ENCODE measurements around the gene FILIP1L.

Gene FILIP1L

DNA sequence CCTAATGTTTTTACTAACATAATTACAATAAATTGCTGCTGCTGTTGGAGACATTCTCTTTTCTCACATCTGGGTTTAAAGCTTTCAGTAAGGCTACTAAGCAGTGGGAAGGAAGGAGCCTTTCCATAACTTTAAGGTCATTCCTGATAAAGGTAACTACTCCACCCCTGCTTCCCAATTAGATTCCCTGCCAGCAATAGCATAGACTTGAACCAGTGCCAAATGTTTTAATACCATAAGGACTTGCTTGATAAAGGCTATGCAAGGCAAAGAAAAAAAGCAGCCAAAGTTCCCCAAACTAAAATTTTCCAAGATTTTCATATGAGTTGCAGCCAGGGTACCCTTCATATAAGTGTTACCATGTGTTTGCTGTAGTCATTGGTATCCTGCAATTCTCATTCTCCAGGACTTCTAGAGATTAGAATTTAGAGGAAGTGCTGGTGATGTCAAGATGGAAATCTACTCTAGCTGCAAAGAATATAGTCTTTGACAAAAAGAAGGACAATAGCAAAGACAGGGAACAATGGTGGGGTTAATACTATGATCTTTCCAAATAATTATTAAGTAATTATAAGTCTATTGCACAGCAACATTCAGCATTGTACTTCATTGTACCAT lies 106.1 kb downstream of the FILIP1L start:
- no peak for DNase-seq (ENCODE audit: low spot score)

DNA sequence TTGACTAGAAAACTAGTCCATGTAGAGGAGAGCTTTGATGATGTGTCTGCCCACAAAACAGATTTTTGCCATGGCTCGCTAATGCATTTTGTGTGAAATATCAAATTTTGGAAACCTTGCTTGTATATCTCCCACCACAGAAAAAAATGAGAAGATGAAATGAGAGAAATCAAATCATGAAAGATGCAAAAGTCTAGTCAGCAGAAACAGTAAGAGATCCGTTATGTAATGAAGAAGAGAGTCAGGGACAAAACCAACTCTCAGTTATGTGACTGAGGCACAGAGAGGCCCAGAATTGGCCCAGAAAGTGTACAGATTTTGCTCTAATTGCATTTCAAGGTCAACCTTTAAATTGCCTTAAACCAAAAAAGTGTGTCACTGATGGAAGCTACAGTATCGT lies 107.0 kb downstream of the FILIP1L start:
- no peak for DNase-seq (ENCODE audit: low spot score)

DNA sequence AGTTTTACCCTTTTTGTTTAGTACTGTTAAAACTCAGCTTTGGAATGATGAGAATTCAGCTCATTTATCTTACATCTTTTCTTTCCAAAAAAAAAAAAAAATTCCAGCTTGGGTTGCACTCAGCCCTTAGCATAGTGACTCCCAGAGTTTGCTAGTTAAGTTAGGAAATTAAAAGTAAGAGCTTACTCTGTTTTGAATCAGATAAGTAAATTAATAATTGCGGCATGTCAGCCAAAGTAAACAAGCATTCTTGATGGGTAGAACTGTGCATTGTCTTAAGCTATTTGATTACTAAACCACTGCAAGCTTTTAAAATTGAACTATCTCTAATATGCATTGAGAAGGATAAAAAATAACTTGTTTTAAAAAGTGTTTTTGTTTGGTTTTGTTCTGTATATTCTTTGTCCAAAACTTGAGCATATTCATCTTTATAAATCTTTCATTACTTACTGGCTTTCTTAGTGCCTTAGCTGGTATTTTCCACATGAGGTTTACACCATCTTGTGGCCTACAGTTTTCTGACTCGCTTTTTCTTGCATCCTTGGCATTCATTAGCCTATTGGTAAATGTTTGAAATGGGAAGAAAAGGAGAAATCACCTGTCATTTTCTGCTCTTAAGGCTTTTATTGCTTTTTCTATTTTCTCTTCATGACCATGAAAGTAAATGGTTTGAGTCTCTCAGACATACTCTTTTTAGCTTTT lies 107.6 kb downstream of the FILIP1L start:
- DNase-seq (ENCODE audit: low spot score) = no peak

- no peak for DNase-seq (ENCODE audit: low spot score)
These were observed 108.5 kb downstream of the FILIP1L start for GRCh38 chr3:100005665-100006393.

- no peak for DNase-seq (ENCODE audit: low spot score)
These were observed 109.4 kb downstream of the FILIP1L start for GRCh38 chr3:100004931-100005330.

DNA sequence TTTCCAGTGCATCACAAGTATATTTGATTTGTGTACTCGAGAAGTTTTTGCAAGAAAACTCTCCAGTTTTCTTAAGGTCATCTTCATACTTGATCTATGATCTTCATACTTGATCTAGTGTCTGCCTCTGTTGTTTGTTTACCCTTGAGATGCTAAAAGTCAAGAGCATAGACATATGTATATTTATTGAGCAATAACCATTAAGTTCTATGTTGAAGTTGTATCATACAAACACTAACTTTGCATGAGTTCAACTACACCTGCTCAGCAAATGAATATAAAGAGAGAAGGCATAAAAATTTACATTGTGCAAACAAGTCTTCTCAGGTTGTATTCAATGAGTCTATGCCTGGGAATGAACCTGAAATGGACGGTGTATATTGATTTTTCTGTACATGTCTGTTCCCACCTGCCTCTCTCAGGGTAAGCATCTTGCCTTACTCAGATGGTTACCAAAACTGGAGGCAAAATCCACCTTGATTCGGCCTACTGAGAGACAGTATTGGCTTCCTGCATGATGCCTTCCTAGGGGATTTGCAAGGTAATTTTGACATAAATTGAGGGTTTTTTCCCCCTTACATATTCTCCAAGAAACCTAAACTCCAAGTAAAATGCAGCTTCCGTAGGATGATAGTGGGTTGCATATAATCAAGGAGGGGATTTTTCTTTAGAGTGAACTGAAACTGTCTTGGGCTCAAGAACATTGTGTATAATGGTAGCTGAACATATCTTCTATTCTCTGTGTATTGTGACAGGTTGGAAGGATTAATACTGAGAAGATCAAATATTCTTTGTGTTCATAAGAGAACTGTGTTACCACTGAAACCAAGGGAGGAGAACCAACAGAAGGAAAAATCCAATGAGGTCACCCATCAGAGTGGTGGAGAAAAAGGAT lies 110.4 kb downstream of the FILIP1L start:
- DNase-seq (ENCODE audit: low spot score) = no peak

- peak; percentile 38 for DNase-seq (ENCODE audit: low spot score)
These were observed 111.5 kb downstream of the FILIP1L start for GRCh38 chr3:100002599-100003350.

GRCh38 chr3:100001526-100002270 lies 112.6 kb downstream of the FILIP1L start:
- no peak for DNase-seq (ENCODE audit: low spot score)

DNA sequence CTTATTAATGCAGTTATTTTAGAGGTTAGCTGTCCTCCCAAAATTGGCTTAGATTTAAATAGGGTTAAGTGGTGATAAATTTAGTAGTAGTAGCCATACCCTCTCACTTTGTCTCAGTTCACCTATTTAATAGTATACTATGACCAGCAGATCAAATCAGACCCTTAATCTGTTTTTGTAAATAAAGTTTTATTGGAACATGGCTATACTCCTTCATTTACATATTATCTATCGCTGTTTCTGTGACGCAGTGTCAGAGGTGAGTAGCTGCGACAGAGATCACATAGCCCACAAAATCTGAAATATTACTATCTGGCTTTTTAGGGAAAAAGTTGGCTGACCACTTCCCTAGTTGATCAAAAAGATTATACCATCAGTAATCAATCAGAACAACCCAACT lies 113.2 kb downstream of the FILIP1L start:
- no peak for DNase-seq (ENCODE audit: low spot score)

- DNase-seq (ENCODE audit: low spot score) = no peak
These were observed 114.8 kb downstream of the FILIP1L start for GRCh38 chr3:99999536-99999935.

DNA sequence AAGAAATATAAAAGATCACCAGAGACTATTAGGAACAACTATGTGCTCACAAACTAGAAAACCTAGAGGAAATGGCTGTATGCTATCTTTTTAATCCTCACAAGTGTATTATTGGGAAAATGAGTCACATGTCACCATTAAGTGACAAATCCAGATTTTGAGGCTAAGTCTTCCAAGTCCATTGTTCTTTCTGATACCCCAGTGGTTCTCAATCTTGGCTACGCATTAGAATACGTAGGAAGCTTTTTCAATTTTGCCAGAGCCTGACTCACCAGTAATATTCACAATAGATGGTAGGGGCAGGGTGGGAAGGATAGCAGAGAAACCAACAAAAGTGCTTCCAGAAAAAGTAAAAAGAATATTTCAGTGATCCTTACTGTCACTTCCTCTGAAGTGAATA lies 117.0 kb downstream of the FILIP1L start:
- DNase-seq (ENCODE audit: low spot score) = no peak

DNA sequence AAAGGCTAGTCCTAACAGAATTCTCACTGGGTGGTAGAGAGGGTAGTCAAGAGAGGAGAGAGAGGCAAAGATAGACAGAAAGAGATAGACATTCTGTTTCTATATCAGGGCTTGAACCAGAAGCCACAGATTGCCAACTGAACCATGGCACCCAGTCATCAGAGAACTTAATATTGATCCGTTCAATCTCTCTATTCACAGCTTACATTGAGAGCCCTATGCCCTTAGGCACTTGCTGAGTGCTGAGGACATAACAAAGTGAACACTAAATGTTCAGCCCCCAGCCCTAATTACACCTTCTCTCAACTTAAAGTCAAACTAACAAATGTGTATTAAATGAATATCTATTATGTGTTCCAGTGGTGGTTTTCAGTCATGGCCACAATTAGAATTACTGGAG lies 124.1 kb downstream of the FILIP1L start:
- DNase-seq (ENCODE audit: low spot score) = no peak

DNA sequence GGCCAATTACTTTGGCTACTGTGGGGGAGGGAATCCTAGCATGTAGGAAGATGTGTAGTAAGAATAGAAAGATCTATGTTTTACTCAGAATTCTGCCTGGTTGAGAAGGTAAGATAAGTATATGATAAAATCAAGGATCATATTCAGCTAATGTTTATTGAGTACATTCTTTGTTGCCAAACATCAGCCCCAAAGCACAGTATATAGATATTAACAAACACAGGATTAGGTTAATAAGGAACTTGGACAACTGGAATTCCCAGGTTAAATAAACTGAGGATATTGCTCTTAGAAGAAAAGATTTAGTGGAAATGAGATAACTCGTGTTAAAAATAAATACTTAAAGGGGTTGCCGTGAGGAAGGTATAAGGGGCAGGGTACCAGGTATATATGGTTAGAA lies 129.6 kb downstream of the FILIP1L start:
- DNase-seq (ENCODE audit: low spot score) = no peak

DNA sequence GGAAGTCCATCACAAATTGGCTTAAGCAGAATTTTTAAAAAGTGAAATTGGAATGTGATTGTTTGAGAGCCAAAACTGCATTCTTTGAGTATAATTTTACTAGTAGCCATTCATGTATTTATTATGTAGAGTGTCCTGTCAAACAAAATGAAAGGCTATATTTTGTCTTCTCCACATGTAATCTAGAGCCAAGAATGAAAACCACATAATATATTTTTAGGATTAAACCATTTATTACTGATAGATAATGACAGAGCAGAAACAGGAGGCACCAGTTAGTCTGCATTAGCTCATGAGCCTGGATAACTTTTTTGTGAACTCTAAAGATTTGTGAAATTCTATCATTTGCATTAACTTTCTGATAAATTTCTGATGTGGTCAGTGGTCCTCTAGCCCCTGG lies 130.2 kb downstream of the FILIP1L start:
- DNase-seq (ENCODE audit: low spot score) = no peak

GRCh38 chr3:99982650-99983049 lies 131.7 kb downstream of the FILIP1L start:
- no peak for DNase-seq (ENCODE audit: low spot score)

DNA sequence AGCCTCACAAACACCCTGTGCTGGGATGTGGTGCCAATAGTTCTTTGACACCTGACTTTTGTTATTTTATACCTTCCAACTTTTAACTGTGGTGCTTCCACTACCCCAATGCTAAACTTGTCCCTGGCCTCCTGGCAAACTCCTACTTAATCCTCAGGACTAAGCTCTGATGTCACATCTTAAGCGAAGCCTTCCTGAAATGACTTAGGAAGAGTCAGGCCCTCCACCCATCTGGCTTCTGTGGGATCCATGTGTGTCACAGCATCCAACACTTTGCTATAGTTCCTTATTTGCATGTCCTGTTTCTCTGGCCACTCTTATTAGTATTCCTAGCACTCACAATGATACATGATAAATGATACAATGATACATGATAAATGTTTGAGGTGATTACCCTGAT lies 133.2 kb downstream of the FILIP1L start:
- no peak for DNase-seq (ENCODE audit: low spot score)

GRCh38 chr3:99980606-99981005 lies 133.7 kb downstream of the FILIP1L start:
- DNase-seq (ENCODE audit: low spot score) = no peak

DNA sequence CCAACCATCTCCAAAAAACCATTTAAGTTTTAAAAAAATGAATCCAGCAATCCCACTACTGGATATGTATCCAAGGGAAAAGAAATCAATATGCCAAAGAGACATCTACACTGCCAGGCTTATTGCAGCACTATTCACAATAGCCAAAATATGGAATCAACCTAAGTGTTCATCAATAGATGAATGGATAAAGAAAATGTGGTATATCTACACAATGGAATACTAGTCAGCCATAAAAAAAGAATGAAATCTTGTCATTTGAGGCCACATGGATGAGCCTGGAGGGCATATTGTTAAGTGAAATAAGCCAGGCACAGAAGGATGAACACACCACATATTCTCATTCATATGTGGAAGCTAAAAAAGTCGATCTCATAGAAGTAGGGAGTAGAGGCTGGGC lies 136.1 kb downstream of the FILIP1L start:
- no peak for DNase-seq (ENCODE audit: low spot score)

- no peak for DNase-seq (ENCODE audit: low spot score)
These were observed 137.7 kb downstream of the FILIP1L start for GRCh38 chr3:99976584-99976983.

- no peak for DNase-seq (ENCODE audit: low spot score)
These were observed 139.3 kb downstream of the FILIP1L start for GRCh38 chr3:99974989-99975388.
